Pancreas (tissue), 10 donors: ENCODE measurements around the gene DNAAF2. TPM values are rescaled to one million over a fixed set of nuclear protein-coding genes. Genes with fewer than 3 reads are reported as not detected.

ENCODE experiments used
- ATAC-seq, 4 donors: fragments of 200-7000 bp; cut with Tn5 transposase; one replicate each; pipeline versions ENCODE4 v1.8.0 to v1.9.1; 2020; ENCODE audit warnings: mild to moderate bottlenecking in 4 of 4, moderate library complexity in 4 of 4
- DNase-seq, 6 donors: peaks; one replicate each; pipeline ENCODE4 v3.0.0-alpha.2; 2020
- FAIRE-seq: peaks from 2 replicates; lab custom pipeline; 2012; peaks lifted over from hg19 to GRCh38; lab: Jason Lieb, UNC
- H3K27ac ChIP-seq, 4 donors: fragments of 200-600 bp; sonication (generic); 1 replicate in 3 of 4; 2 replicates in 1 of 4; pipeline versions ENCODE4 v1.5.0 to v1.8.0; 2020
- H3K27me3 ChIP-seq, 4 donors: fragments of 200-600 bp; one replicate each; pipeline ENCODE4 v1.8.0; 2021
- H3K36me3 ChIP-seq, 3 donors: fragments of 200-600 bp; sonication (generic) in 1 of 3; one replicate each; pipeline versions ENCODE4 v1.5.0 to v1.8.0; 2020 to 2021
- H3K4me1 ChIP-seq, 3 donors: fragments of 200-600 bp; one replicate each; pipeline ENCODE4 v1.8.0; 2021
- H3K4me3 ChIP-seq, 4 donors: fragments of 200-600 bp; sonication (generic) in 2 of 4; one replicate each; pipeline versions ENCODE4 v1.5.0 to v1.8.0; 2020 to 2021
- H3K9me3 ChIP-seq, 4 donors: fragments of 200-600 bp; one replicate each; pipeline ENCODE4 v1.8.0; 2021
- WGBS, 2 donors: extraction: QIAGEN DNeasy Blood & Tissue Kit; methylation state at CpG; one replicate each; pipeline ENCODE4 v1.1.7; 2013; 5-methylcytosine and 5-hydroxymethylcytosine counted together
- intact Hi-C, 3 donors: fragments of 100-400 bp; cut with DNase I; formaldehyde crosslinking; loops; one replicate each; pipeline versions ENCODE4 v1.11.1 to v1.14.2; 2022
- polyA plus RNA-seq, 2 donors: library from polyadenylated mRNA; stranded (reverse); fragments of 200-250 nt; gene quantifications; one replicate each; pipeline ENCODE4 v1.2.3, GENCODE V29; 2013
- total RNA-seq, 6 donors: library from RNA; stranded (reverse); fragmentation: NEBNext Ultra II Directional in 4 of 6; extraction: Animal tissue kit (Norgen Biotek cat#: 25700) in 4 of 6; gene quantifications; one replicate each; pipeline versions ENCODE4 v1.2.1 to v1.2.4, GENCODE V29; 2021 to 2023
- TF ChIP-seq, protein P1 (sequence below), 4 donors: fragments of 200-600 bp; sonication (generic) in 3 of 4; IDR thresholded peaks; one replicate each; pipeline versions ENCODE4 v1.5.0 to v1.8.0; 2021; ENCODE audit warnings: antibody characterized with exemption in 4 of 4
- donor health status: healthy with polysubstance abuse.
- donor health status: DM: no; HTN: no; CAD: no; lungs with moderate emphysema.
- donor health status: DM: no; HTN: no; CAD: no.
- donor health status: control.
- donor health status: control.
- donor health status: Bipolar disorder and iron deficiency.
- donor health status: DM: yes; HTN: yes; CAD: no.
- donor health status: DM: no; HTN: no; CAD: no.
- donor health status: DM: no; HTN: no; CAD: no.
- donor health status: DM: yes; HTN: yes; CAD: no.

The DNAAF2 gene
- total and polyA plus RNA-seq, 8 donors, result 3.2 to 5.4 (median 4.1) TPM

GRCh38 chr14:49607583-49607982 lies 27.5 kb downstream of the DNAAF2 start:
- H3K9me3 ChIP-seq, result no peaks in the 10 kb centered on the region
- no peaks in the 10 kb centered on the region for H3K36me3 ChIP-seq
- intact Hi-C loops, result no loop called here
- H3K27me3 ChIP-seq, result no peaks in the 10 kb centered on the region
- ATAC-seq, result no peak
- TF ChIP-seq, protein P1, sequence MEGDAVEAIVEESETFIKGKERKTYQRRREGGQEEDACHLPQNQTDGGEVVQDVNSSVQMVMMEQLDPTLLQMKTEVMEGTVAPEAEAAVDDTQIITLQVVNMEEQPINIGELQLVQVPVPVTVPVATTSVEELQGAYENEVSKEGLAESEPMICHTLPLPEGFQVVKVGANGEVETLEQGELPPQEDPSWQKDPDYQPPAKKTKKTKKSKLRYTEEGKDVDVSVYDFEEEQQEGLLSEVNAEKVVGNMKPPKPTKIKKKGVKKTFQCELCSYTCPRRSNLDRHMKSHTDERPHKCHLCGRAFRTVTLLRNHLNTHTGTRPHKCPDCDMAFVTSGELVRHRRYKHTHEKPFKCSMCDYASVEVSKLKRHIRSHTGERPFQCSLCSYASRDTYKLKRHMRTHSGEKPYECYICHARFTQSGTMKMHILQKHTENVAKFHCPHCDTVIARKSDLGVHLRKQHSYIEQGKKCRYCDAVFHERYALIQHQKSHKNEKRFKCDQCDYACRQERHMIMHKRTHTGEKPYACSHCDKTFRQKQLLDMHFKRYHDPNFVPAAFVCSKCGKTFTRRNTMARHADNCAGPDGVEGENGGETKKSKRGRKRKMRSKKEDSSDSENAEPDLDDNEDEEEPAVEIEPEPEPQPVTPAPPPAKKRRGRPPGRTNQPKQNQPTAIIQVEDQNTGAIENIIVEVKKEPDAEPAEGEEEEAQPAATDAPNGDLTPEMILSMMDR (IDR thresholded peaks at IDR 0.05), result no peak
- H3K4me1 ChIP-seq, result no peaks in the 10 kb centered on the region
- WGBS, 2 donors, result 88 to 95% methylated on average over 6 of the region's 6 CpGs
- no peak for DNase-seq
- no peak for FAIRE-seq
- no peak overlapping the region for H3K4me3 ChIP-seq
- H3K27ac ChIP-seq, result no peak overlapping the region

- peak; percentile 81 to 94 (median 86) for DNase-seq
- peak; percentile 91 to 94 (median 92) for ATAC-seq
- Histone ChIP-seq H3K4me3 (peak within 1 kb of the TSS; percentile 64 to 95 (median 80)), H3K27ac (peak within 1 kb of the TSS; percentile 83 to 97 (median 92)), H3K36me3 (no peaks in the 10 kb centered on the region), H3K4me1 (peaks cover 0 to 4% (median 0%) of the 10 kb centered on the region in 3 donors), H3K27me3 (no peaks in the 10 kb centered on the region), H3K9me3 (no peaks in the 10 kb centered on the region)
- TF ChIP-seq, protein P1 (IDR thresholded peaks at IDR 0.05), result no peak
- intact Hi-C loops, result no loop called here
- FAIRE-seq, result no peak
- WGBS, 2 donors, result 0 to 1% methylated on average over 67 to 77 of the region's 77 CpGs
Measured at GRCh38 chr14:49598485-49599300, 36.4 kb downstream of the DNAAF2 start, which contains the start of gene LRR1. LRR1 (plus strand) TSS chr14:49598940; CDS start chr14:49599021, 81 bp downstream.

- TF ChIP-seq, protein P1 (IDR thresholded peaks at IDR 0.05), result no peak
- 0 to 1% methylated on average over 15 of the region's 15 CpGs for WGBS, 2 donors
- FAIRE-seq (no peak), DNase-seq (peak in 1 of 6 donors; percentile 36), ATAC-seq (peak in 3 of 4 donors; percentile 50 to 58 (median 57))
- H3K4me3 ChIP-seq, result peak overlapping the region; percentile 64 to 95 (median 80)
- H3K27me3 ChIP-seq, result no peaks in the 10 kb centered on the region
- intact Hi-C loops, result no loop called here
- peak overlapping the region; percentile 83 to 97 (median 92) for H3K27ac ChIP-seq
- peaks cover 0 to 4% (median 0%) of the 10 kb centered on the region in 3 donors for H3K4me1 ChIP-seq
- no peaks in the 10 kb centered on the region for H3K36me3 ChIP-seq
- H3K9me3 ChIP-seq, result no peaks in the 10 kb centered on the region
Measured at GRCh38 chr14:49598189-49598484, 36.9 kb downstream of the DNAAF2 start.

DNA sequence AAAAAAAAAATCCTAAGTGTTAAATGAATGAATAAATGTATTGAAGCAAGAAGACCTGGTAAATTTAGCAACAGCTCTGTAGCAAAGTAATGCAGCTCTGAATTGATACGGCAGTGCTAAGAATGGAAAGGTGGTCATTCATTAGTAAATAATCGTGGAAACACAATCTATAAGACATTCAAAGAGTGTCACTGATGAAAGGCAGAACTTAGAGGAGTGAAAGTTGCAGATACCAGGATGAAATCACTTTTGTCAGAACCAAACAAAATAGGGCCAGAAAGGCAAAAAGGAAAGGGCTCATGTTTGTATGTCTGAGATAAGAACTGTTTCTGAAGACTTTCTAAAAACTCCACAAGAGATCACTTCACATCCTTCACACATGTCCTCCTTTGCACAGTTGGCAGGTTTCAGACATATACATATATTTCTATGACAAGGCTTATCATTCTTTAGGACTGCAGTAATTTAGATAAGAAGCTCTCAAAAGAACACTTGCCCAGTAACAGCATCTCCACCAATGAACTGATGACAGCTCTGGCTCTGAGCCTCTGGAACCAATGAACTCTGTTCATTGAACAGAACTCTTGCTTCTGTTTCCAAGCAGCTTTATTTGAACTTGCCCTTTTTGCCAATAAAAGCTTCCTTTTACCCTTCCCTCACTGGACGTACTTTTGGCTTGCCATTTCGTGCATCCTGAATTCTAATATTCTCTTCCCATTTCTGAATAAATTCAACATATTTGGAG lies 40.5 kb downstream of the DNAAF2 start:
- WGBS, 2 donors, result 21 to 24% methylated on average over 4 of the region's 4 CpGs
- TF ChIP-seq, protein P1 (IDR thresholded peaks at IDR 0.05), result no peak
- no peak for DNase-seq
- Histone ChIP-seq H3K9me3 (no peaks in the 10 kb centered on the region), H3K27me3 (no peaks in the 10 kb centered on the region), H3K36me3 (no peaks in the 10 kb centered on the region), H3K27ac (no peak overlapping the region), H3K4me3 (no peak overlapping the region), H3K4me1 (peaks cover 0 to 4% (median 0%) of the 10 kb centered on the region in 3 donors)
- ATAC-seq, result peak in 1 of 4 donors; percentile 8
- FAIRE-seq, result no peak
- intact Hi-C loops, result no loop called here
